Ishikawa (cell line): Measurements from ENCODE around the gene CCDC68.

Experiments
- CEBPB ChIP-seq: IDR thresholded peaks from 2 replicates; pipeline ENCODE4 v1.6.1; 2012
- CREB1 ChIP-seq: IDR thresholded peaks from 2 replicates; pipeline ENCODE4 v1.6.1; 2012; ENCODE audit warnings: low read depth
- EGR1 ChIP-seq: IDR thresholded peaks from 2 replicates; pipeline ENCODE4 v1.6.1; 2012
- EP300 ChIP-seq: IDR thresholded peaks from 2 replicates; pipeline ENCODE4 v1.6.1; 2012; ENCODE audit warnings: borderline replicate concordance
- FOXM1 ChIP-seq: IDR thresholded peaks from 2 replicates; pipeline ENCODE4 v1.6.1; 2012; ENCODE audit warnings: low read depth, borderline replicate concordance
- NFIC ChIP-seq: IDR thresholded peaks from 2 replicates; pipeline ENCODE4 v1.6.1; 2012
- RAD21 ChIP-seq: IDR thresholded peaks from 2 replicates; pipeline ENCODE4 v1.6.1; 2012; ENCODE audit warnings: low read depth
- TAF1 ChIP-seq: IDR thresholded peaks from 2 replicates; pipeline ENCODE4 v1.6.1; 2012; ENCODE audit warnings: low read depth, mild to moderate bottlenecking
- TCF12 ChIP-seq: IDR thresholded peaks from 2 replicates; pipeline ENCODE4 v1.6.1; 2012; ENCODE audit warnings: low read depth
- TEAD4 ChIP-seq: IDR thresholded peaks from 2 replicates; pipeline ENCODE4 v1.6.1; 2012
- YY1 ChIP-seq: IDR thresholded peaks from 2 replicates; pipeline ENCODE4 v1.6.1; 2012; ENCODE audit warnings: low read depth
- ZBTB7A ChIP-seq: IDR thresholded peaks from 2 replicates; pipeline ENCODE4 v1.6.1; 2012; ENCODE audit warnings: low read depth
- TF ChIP-seq, protein P1 (sequence below): IDR thresholded peaks from 2 replicates; pipeline ENCODE4 v1.6.1; 2012; ENCODE audit warnings: low read depth, mild to moderate bottlenecking
- TF ChIP-seq, protein P2 (sequence below): IDR thresholded peaks from 2 replicates; pipeline ENCODE4 v1.6.1; 2012
- TF ChIP-seq, protein P3 (sequence below): IDR thresholded peaks from 2 replicates; pipeline ENCODE4 v1.6.1; 2012

CCDC68 gene

DNA sequence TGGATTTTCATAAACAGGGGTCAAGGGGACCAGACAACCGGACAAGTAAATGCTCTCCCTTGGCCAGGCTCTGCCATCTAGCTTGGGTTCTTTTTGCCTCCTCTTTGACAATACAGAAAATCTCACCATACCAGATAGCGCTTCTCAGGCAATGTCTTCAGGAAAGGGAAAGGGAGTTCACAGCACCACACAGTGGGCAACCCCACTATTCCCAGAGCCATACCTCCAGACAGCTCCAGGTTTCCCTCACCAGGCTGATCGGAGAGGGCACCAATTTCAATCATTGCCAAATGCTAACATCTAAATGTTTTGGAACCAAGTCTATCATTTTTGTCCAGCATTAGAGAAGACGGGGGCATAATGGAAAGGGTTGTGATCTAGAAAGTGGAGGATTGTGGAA, 28.1 kb downstream of the CCDC68 start:
- TF ChIP-seq EGR1 (no peak), TCF12 (no peak), CREB1 (no peak), ZBTB7A (no peak), YY1 (no peak)
- TF ChIP-seq, protein P1, sequence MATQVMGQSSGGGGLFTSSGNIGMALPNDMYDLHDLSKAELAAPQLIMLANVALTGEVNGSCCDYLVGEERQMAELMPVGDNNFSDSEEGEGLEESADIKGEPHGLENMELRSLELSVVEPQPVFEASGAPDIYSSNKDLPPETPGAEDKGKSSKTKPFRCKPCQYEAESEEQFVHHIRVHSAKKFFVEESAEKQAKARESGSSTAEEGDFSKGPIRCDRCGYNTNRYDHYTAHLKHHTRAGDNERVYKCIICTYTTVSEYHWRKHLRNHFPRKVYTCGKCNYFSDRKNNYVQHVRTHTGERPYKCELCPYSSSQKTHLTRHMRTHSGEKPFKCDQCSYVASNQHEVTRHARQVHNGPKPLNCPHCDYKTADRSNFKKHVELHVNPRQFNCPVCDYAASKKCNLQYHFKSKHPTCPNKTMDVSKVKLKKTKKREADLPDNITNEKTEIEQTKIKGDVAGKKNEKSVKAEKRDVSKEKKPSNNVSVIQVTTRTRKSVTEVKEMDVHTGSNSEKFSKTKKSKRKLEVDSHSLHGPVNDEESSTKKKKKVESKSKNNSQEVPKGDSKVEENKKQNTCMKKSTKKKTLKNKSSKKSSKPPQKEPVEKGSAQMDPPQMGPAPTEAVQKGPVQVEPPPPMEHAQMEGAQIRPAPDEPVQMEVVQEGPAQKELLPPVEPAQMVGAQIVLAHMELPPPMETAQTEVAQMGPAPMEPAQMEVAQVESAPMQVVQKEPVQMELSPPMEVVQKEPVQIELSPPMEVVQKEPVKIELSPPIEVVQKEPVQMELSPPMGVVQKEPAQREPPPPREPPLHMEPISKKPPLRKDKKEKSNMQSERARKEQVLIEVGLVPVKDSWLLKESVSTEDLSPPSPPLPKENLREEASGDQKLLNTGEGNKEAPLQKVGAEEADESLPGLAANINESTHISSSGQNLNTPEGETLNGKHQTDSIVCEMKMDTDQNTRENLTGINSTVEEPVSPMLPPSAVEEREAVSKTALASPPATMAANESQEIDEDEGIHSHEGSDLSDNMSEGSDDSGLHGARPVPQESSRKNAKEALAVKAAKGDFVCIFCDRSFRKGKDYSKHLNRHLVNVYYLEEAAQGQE = no peak

DNA sequence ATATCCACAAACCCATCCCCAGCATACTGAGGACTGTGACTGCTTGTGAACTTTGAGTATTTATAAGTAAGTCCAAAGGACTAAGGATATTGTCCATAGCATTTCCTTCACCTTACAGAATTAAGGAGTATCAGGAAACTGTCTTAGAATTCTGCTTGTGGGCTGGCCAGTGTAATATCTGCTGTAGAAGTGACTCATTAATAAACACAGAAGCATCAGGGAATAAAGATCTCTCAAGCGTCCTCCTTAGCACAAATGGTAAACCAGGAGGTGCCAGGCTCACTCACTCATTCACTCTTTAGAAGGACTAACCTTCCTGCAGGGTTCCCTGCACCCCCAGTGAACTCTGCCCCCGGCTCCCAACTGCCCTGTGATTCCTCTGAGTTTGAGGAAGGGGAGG, 31.0 kb downstream of the CCDC68 start:
- TF ChIP-seq NFIC = no peak
- TF ChIP-seq, protein P1 = no peak
- TF ChIP-seq CEBPB = no peak
- TF ChIP-seq EP300 = no peak
- no peak for TF ChIP-seq FOXM1
- TF ChIP-seq, protein P2, sequence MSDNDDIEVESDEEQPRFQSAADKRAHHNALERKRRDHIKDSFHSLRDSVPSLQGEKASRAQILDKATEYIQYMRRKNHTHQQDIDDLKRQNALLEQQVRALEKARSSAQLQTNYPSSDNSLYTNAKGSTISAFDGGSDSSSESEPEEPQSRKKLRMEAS = no peak
- TF ChIP-seq EGR1 = no peak
- no peak for TF ChIP-seq YY1
- no peak for TF ChIP-seq ZBTB7A
- no peak for TF ChIP-seq TEAD4
- TF ChIP-seq, protein P3, sequence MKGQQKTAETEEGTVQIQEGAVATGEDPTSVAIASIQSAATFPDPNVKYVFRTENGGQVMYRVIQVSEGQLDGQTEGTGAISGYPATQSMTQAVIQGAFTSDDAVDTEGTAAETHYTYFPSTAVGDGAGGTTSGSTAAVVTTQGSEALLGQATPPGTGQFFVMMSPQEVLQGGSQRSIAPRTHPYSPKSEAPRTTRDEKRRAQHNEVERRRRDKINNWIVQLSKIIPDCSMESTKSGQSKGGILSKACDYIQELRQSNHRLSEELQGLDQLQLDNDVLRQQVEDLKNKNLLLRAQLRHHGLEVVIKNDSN = no peak
- no peak for TF ChIP-seq CREB1
- TF ChIP-seq RAD21 = no peak
- TF ChIP-seq TAF1 = no peak
- no peak for TF ChIP-seq TCF12

DNA sequence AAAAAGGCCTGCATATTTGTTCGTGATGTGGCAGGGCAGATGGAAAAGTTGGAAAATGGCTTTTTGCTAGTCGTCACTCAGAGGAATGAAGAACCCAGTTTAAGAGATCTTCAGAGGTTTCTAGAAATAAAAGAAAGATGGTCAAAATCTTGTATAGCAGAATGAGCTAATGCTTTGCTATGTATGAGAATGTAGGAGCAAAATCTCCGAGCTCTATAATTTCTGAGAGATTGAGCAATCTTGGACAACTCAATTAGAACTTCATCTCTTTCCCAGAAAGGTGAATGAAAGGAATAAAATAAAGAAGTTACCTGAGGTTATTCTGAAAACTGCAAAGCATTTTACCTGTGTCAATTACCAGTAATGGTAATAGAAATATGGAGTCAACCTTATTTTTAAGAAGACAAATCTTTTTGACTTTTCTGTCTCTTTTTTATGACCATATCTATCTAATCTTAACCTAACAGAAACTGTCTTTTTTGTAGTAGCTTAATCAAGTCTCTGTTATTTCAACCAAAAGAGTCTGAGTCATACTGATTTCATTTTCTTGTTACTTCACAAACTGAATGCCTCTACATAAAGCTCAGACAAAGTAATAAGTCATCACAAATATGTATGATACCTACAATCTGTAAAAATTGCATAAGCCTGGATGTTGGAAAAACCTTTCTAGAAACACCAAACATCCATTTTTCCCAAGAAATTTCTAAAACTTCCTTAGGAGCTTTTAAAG, 32.5 kb downstream of the CCDC68 start:
- TF ChIP-seq RAD21 (no peak), TEAD4 (no peak), ZBTB7A (no peak), CEBPB (no peak), FOXM1 (no peak), TAF1 (no peak), EP300 (no peak), CREB1 (no peak)
- TF ChIP-seq, protein P1 = no peak

DNA sequence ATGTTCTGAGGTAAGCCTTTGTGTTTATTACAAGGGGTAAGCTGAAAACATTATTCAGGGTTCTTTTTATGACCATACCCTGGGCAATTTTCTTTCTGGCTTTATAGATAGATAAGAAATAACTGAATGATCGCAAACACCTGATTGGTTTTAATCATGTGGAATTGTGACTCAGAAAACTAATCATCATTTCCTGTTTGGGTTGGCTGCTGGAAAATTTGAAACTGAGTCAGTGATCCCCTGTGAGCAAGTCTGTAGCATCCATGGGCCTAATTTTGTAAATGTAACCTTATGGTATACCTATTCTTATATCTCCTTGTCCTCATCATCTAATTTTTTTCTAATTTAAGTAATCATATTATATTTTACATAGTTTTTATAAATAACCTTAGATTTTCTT, 34.3 kb downstream of the CCDC68 start:
- TF ChIP-seq CREB1 = no peak
- TF ChIP-seq ZBTB7A = no peak
- TF ChIP-seq TAF1 = no peak
- TF ChIP-seq, protein P2 = no peak
- TF ChIP-seq YY1 = no peak

DNA sequence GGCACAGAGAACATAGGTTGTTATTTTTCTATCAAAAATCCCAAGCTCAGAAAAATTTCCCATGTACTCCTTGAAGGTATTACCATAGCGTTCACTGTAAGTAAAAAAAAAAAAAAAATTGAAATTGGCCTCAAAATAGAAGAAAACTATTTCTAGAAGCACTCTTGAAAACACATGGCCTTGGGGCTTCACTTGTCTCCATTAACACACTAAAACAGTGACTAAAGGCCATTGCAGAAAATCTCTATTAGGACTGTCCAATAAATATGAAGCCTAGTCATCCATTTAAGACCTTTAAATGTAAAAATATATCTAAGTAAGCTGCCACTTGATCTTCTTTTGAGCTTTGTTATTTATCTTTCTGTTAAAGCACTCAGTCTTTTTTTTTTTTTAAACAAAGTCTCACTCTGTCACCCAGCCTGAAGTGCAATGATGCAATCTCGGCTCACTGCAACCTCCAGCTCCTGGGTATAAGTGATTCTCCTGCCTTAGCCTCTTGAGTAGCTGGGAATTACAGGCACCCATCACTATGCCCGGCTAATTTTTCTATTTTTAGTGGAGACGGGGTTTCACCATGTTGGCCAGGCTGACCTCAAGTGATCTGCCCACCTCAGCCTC, 35.8 kb downstream of the CCDC68 start:
- TF ChIP-seq RAD21 = no peak
- TF ChIP-seq TEAD4 = no peak
- no peak for TF ChIP-seq NFIC
- TF ChIP-seq ZBTB7A = no peak
- no peak for TF ChIP-seq EP300
- TF ChIP-seq TAF1 = no peak
- TF ChIP-seq YY1 = no peak
- TF ChIP-seq, protein P2 = no peak
- TF ChIP-seq CEBPB = no peak
- TF ChIP-seq, protein P3 = no peak
- no peak for TF ChIP-seq EGR1
- TF ChIP-seq, protein P1 = no peak
- TF ChIP-seq TCF12 = no peak
- no peak for TF ChIP-seq FOXM1
- no peak for TF ChIP-seq CREB1
